GM23248 (cell line): ENCODE data around the gene COL19A1. TPM values are rescaled to one million over a fixed set of nuclear protein-coding genes. Genes with fewer than 3 reads are reported as not detected.

Experiments used
- DNase-seq: peaks from one replicate; pipeline ENCODE4 v3.0.0-alpha.2; 2015
- H2AFZ ChIP-seq: fragments of 200-600 bp; sonication (generic); 2 replicates; pipeline ENCODE4 v1.6.1; 2016; ENCODE audit warnings: antibody characterized with exemption
- H3F3A ChIP-seq: fragments of 200-600 bp; sonication (generic); 2 replicates; pipeline ENCODE4 v1.6.1; 2016; ENCODE audit warnings: mild to moderate bottlenecking, antibody characterized with exemption, mixed run types; ENCODE audit not compliant: insufficient read depth
- H3K27ac ChIP-seq: fragments of 200-600 bp; sonication (generic); 2 replicates; pipeline ENCODE4 v1.5.1; 2016; ENCODE audit warnings: mild to moderate bottlenecking
- H3K27me3 ChIP-seq: fragments of 200-600 bp; sonication (generic); replicated peaks from 2 replicates; pipeline ENCODE4 v1.6.1; 2016; ENCODE audit warnings: mild to moderate bottlenecking; ENCODE audit not compliant: insufficient read depth
- H3K36me3 ChIP-seq: fragments of 200-600 bp; sonication (generic); 2 replicates; pipeline ENCODE4 v1.6.1; 2016; ENCODE audit warnings: low read depth, mild to moderate bottlenecking
- H3K4me1 ChIP-seq: fragments of 200-600 bp; sonication (generic); 2 replicates; pipeline ENCODE4 v1.6.1; 2016; ENCODE audit warnings: mild to moderate bottlenecking; ENCODE audit not compliant: insufficient read depth
- H3K4me2 ChIP-seq: fragments of 200-600 bp; sonication (generic); one replicate; pipeline ENCODE4 v1.6.1; 2016; ENCODE audit warnings: mild to moderate bottlenecking; ENCODE audit not compliant: unreplicated experiment
- H3K4me3 ChIP-seq: fragments of 200-600 bp; sonication (generic); 2 replicates; pipeline ENCODE4 v1.5.1; 2016; ENCODE audit warnings: mild to moderate bottlenecking
- H3K79me2 ChIP-seq: fragments of 200-600 bp; sonication (generic); 2 replicates; pipeline ENCODE4 v1.6.1; 2016; ENCODE audit warnings: mild to moderate bottlenecking; ENCODE audit not compliant: insufficient read depth
- H3K9ac ChIP-seq: fragments of 200-600 bp; sonication (generic); 2 replicates; pipeline ENCODE4 v1.6.1; 2016; ENCODE audit warnings: mild to moderate bottlenecking
- H3K9me2 ChIP-seq: fragments of 200-600 bp; sonication (generic); 2 replicates; pipeline ENCODE4 v1.6.1; 2016; ENCODE audit warnings: mixed run types, mild to moderate bottlenecking, moderate library complexity; ENCODE audit not compliant: insufficient read depth
- H3K9me3 ChIP-seq: fragments of 200-600 bp; sonication (generic); one replicate; pipeline ENCODE4 v1.6.1; 2017; ENCODE audit warnings: low read depth
- H4K20me1 ChIP-seq: fragments of 200-600 bp; sonication (generic); 2 replicates; pipeline ENCODE4 v1.6.0; 2016; ENCODE audit not compliant: insufficient read depth
- EZH2 ChIP-seq: fragments of 200-600 bp; sonication (generic); IDR thresholded peaks from 2 replicates; pipeline ENCODE4 v1.6.1; 2018; ENCODE audit warnings: antibody characterized with exemption, mild to moderate bottlenecking; ENCODE audit not compliant: insufficient read depth, poor library complexity, severe bottlenecking
- EZH2phosphoT487 ChIP-seq: fragments of 200-600 bp; sonication (generic); IDR thresholded peaks from 2 replicates; pipeline ENCODE4 v1.6.1; 2018; ENCODE audit warnings: antibody characterized with exemption, moderate library complexity, mild to moderate bottlenecking, low read depth; ENCODE audit not compliant: insufficient read depth
- WGBS, 2 experiments: methylation state at CpG; one replicate each; pipeline ENCODE4 v1.1.6; 2015 to 2017; ENCODE audit warnings: low lambda C conversion rate in 2 of 2, low coverage in 1 of 2; ENCODE audit errors: missing lambda C conversion rate in 2 of 2; 5-methylcytosine and 5-hydroxymethylcytosine counted together
- in situ Hi-C: fragments of 300-500 bp; cut with MboI; formaldehyde crosslinking; loops from 2 replicates; pipeline ENCODE4 v1.15.0; 2020
- polyA plus RNA-seq: library from polyadenylated mRNA; unstranded; fragments of >200 nt; fragmentation: Nextera tagmentation; extraction: Ambion mirVana; gene quantifications from 2 replicates; pipeline ENCODE4 v1.2.1, GENCODE V29; 2016
- total RNA-seq: library from RNA; depleted of rRNA; stranded (reverse); fragments of >200 nt; shearing (Covaris generic); gene quantifications from 2 replicates; pipeline ENCODE4 v1.2.3, GENCODE V29; 2014

Gene COL19A1
- total and polyA plus RNA-seq, 2 experiments from 2014 or later, result not detected

GRCh38 chr6:70094156-70094555, 227.8 kb downstream of the COL19A1 start:
- Histone ChIP-seq H4K20me1 (no peaks in the 10 kb centered on the region), H3K9me3 (no peaks in the 10 kb centered on the region), H3K27ac (no peak overlapping the region), H3K9me2 (no peaks in the 10 kb centered on the region), H3K4me2 (no peak overlapping the region), H3K4me1 (no peaks in the 10 kb centered on the region), H3K4me3 (no peak overlapping the region), H3K27me3 (no peaks in the 10 kb centered on the region; the same call in 1 of the 2 replicates), H2AFZ (no peak overlapping the region), H3K36me3 (no peaks in the 10 kb centered on the region), H3K9ac (no peak overlapping the region), H3F3A (no peaks in the 10 kb centered on the region), H3K79me2 (no peaks in the 10 kb centered on the region)
- TF ChIP-seq EZH2phosphoT487, result no peak
- TF ChIP-seq EZH2, result no peak
- 31 to 33% methylated on average over 1 of the region's 1 CpG for WGBS, 2 experiments
- in situ Hi-C loops, result no loop called here
- no peak for DNase-seq

- Histone ChIP-seq H2AFZ (no peak overlapping the region), H3K9me2 (no peaks in the 10 kb centered on the region), H3K4me3 (no peak overlapping the region), H3K27me3 (no peaks in the 10 kb centered on the region; the same call in 1 of the 2 replicates), H3K4me2 (no peak overlapping the region), H4K20me1 (no peaks in the 10 kb centered on the region), H3K36me3 (no peaks in the 10 kb centered on the region), H3K27ac (no peak overlapping the region), H3K4me1 (no peaks in the 10 kb centered on the region), H3K9me3 (no peaks in the 10 kb centered on the region), H3K79me2 (no peaks in the 10 kb centered on the region), H3F3A (no peaks in the 10 kb centered on the region), H3K9ac (no peak overlapping the region)
- in situ Hi-C loops, result no loop called here
- WGBS, 2 experiments, result 26 to 32% methylated on average over 3 of the region's 3 CpGs
- TF ChIP-seq EZH2, result no peak
- TF ChIP-seq EZH2phosphoT487, result no peak
- no peak for DNase-seq
Measured at GRCh38 chr6:70099732-70100131, 233.4 kb downstream of the COL19A1 start.

- Histone ChIP-seq H3K27me3 (0 out of 2 replicates have a peak, but pooled peaks cover 7% of the 10 kb centered on the region), H3K79me2 (no peaks in the 10 kb centered on the region), H3K9ac (no peak overlapping the region), H3K27ac (no peak overlapping the region), H3K9me3 (no peaks in the 10 kb centered on the region), H3K4me3 (no peak overlapping the region), H3K4me2 (no peak overlapping the region), H3K36me3 (no peaks in the 10 kb centered on the region), H3F3A (no peaks in the 10 kb centered on the region), H3K4me1 (no peaks in the 10 kb centered on the region), H4K20me1 (no peaks in the 10 kb centered on the region), H3K9me2 (no peaks in the 10 kb centered on the region), H2AFZ (no peak overlapping the region)
- TF ChIP-seq EZH2phosphoT487 (no peak), EZH2 (no peak)
- WGBS, 2 experiments, result 67 to 71% methylated on average over 1 of the region's 1 CpG
- DNase-seq, result peak; percentile 17
- in situ Hi-C loops, result no loop called here
Measured at GRCh38 chr6:70103798-70104197, 237.4 kb downstream of the COL19A1 start.

- in situ Hi-C loops, result no loop called here
- WGBS, 2 experiments, result 50 to 51% methylated on average over 3 of the region's 3 CpGs
Measured at GRCh38 chr6:70107852-70108629, 241.7 kb downstream of the COL19A1 start.

More at GRCh38 chr6:70107852-70108629, 241.7 kb downstream of the COL19A1 start:
- Histone ChIP-seq H3K36me3 (no peaks in the 10 kb centered on the region), H3K9me3 (no peaks in the 10 kb centered on the region), H3K4me2 (no peak overlapping the region), H3K27ac (no peak overlapping the region), H3K9me2 (no peaks in the 10 kb centered on the region), H3K79me2 (no peaks in the 10 kb centered on the region), H2AFZ (no peak overlapping the region), H3K4me1 (peaks cover 12% of the 10 kb centered on the region), H3K4me3 (no peak overlapping the region), H3K27me3 (0 out of 2 replicates have a peak, but pooled peaks cover 7% of the 10 kb centered on the region), H3K9ac (no peak overlapping the region), H3F3A (0 out of 2 replicates have a peak, but pooled peaks cover 7% of the 10 kb centered on the region), H4K20me1 (no peaks in the 10 kb centered on the region)
- TF ChIP-seq EZH2phosphoT487 (no peak), EZH2 (no peak)
- DNase-seq, result peak; percentile 55
